HEK293 (cell line): ENCODE measurements around the gene NUP153.

Experiments
- MYNN ChIP-seq: fragments of 450-650 bp; formaldehyde crosslinking; IDR thresholded peaks from 2 replicates; pipeline ENCODE4 v1.5.1; 2016; ENCODE audit warnings: missing biosample characterization, missing genetic modification characterization, borderline replicate concordance
- SCRT1 ChIP-seq: fragments of 450-650 bp; formaldehyde crosslinking; IDR thresholded peaks from 2 replicates; pipeline ENCODE4 v1.5.1; 2016; ENCODE audit warnings: missing biosample characterization, missing genetic modification characterization, borderline replicate concordance
- ZNF157 ChIP-seq: fragments of 450-650 bp; formaldehyde crosslinking; IDR thresholded peaks from 2 replicates; pipeline ENCODE4 v1.5.1; 2016; ENCODE audit warnings: missing biosample characterization, missing genetic modification characterization
- ZNF302 ChIP-seq: fragments of 450-650 bp; formaldehyde crosslinking; IDR thresholded peaks from 2 replicates; pipeline ENCODE4 v1.5.1; 2016; ENCODE audit warnings: missing biosample characterization, missing genetic modification characterization, low read depth
- ZNF548 ChIP-seq: fragments of 450-650 bp; formaldehyde crosslinking; IDR thresholded peaks from 2 replicates; pipeline ENCODE4 v1.5.1; 2016; ENCODE audit warnings: missing biosample characterization, missing genetic modification characterization
- ZNF707 ChIP-seq: fragments of 450-650 bp; formaldehyde crosslinking; IDR thresholded peaks from 2 replicates; pipeline ENCODE4 v1.5.1; 2016; ENCODE audit warnings: missing biosample characterization, missing genetic modification characterization
- ZNF776 ChIP-seq: fragments of 450-650 bp; formaldehyde crosslinking; IDR thresholded peaks from 2 replicates; pipeline ENCODE4 v1.5.0; 2017; ENCODE audit warnings: missing biosample characterization, missing genetic modification characterization, borderline replicate concordance
- TF ChIP-seq, protein P1 (sequence below): fragments of 450-650 bp; formaldehyde crosslinking; IDR thresholded peaks from 2 replicates; pipeline ENCODE4 v1.5.1; 2016; ENCODE audit warnings: missing biosample characterization, missing genetic modification characterization, low read depth
- TF ChIP-seq, protein P2 (sequence below): fragments of 450-650 bp; formaldehyde crosslinking; IDR thresholded peaks from 2 replicates; pipeline ENCODE4 v1.5.1; 2016; ENCODE audit warnings: missing biosample characterization, missing genetic modification characterization
- TF ChIP-seq, protein P3 (sequence below): fragments of 450-650 bp; formaldehyde crosslinking; IDR thresholded peaks from 2 replicates; pipeline ENCODE4 v1.5.1; 2016; ENCODE audit warnings: missing biosample characterization, missing genetic modification characterization

DNA sequence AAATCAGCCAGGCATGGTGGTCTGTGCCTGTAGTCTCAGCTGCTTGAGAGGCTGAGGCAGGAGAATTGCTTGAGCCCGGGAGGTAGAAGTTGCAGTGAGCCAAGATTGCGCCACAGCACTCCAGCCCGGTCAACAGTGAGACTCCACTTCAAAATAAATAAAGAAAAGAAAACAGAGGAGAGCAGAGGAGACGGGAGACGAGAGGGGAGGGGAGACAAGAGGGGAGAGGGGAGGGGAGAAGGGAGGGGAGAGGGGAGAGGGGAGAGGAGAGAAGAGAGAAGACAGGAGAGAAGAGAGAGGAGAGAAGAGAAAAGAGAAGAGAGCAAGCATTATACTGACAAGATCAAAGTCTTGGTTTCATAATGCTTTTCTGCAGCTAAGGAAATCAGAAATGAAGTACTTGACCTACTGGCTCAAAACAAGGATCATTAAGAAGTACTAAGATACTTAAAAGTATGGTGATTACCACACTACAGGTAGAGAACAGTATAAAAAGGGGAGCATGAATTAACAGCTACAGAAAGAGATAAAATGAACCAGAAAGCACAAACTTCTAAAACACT lies 76.1 kb downstream of the NUP153 start:
- TF ChIP-seq, protein P1, sequence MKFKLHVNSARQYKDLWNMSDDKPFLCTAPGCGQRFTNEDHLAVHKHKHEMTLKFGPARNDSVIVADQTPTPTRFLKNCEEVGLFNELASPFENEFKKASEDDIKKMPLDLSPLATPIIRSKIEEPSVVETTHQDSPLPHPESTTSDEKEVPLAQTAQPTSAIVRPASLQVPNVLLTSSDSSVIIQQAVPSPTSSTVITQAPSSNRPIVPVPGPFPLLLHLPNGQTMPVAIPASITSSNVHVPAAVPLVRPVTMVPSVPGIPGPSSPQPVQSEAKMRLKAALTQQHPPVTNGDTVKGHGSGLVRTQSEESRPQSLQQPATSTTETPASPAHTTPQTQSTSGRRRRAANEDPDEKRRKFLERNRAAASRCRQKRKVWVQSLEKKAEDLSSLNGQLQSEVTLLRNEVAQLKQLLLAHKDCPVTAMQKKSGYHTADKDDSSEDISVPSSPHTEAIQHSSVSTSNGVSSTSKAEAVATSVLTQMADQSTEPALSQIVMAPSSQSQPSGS (tag by site-specific recombination), result no peak
- TF ChIP-seq ZNF776 (tag by site-specific recombination), result no peak
- TF ChIP-seq SCRT1 (tag by site-specific recombination), result no peak
- TF ChIP-seq, protein P2, sequence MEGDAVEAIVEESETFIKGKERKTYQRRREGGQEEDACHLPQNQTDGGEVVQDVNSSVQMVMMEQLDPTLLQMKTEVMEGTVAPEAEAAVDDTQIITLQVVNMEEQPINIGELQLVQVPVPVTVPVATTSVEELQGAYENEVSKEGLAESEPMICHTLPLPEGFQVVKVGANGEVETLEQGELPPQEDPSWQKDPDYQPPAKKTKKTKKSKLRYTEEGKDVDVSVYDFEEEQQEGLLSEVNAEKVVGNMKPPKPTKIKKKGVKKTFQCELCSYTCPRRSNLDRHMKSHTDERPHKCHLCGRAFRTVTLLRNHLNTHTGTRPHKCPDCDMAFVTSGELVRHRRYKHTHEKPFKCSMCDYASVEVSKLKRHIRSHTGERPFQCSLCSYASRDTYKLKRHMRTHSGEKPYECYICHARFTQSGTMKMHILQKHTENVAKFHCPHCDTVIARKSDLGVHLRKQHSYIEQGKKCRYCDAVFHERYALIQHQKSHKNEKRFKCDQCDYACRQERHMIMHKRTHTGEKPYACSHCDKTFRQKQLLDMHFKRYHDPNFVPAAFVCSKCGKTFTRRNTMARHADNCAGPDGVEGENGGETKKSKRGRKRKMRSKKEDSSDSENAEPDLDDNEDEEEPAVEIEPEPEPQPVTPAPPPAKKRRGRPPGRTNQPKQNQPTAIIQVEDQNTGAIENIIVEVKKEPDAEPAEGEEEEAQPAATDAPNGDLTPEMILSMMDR (tag by site-specific recombination), result no peak
- no peak for TF ChIP-seq ZNF707 (tag by site-specific recombination)
- no peak for TF ChIP-seq MYNN (tag by site-specific recombination)
- no peak for TF ChIP-seq ZNF302
- no peak for TF ChIP-seq ZNF157 (tag by site-specific recombination)
- no peak for TF ChIP-seq ZNF548 (tag by site-specific recombination)
- TF ChIP-seq, protein P3, sequence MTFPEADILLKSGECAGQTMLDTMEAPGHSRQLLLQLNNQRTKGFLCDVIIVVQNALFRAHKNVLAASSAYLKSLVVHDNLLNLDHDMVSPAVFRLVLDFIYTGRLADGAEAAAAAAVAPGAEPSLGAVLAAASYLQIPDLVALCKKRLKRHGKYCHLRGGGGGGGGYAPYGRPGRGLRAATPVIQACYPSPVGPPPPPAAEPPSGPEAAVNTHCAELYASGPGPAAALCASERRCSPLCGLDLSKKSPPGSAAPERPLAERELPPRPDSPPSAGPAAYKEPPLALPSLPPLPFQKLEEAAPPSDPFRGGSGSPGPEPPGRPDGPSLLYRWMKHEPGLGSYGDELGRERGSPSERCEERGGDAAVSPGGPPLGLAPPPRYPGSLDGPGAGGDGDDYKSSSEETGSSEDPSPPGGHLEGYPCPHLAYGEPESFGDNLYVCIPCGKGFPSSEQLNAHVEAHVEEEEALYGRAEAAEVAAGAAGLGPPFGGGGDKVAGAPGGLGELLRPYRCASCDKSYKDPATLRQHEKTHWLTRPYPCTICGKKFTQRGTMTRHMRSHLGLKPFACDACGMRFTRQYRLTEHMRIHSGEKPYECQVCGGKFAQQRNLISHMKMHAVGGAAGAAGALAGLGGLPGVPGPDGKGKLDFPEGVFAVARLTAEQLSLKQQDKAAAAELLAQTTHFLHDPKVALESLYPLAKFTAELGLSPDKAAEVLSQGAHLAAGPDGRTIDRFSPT (tag by site-specific recombination), result no peak
